Spleen (tissue), 11 donors: ENCODE results near the gene GRIK4. TPM values are rescaled to one million over a fixed set of nuclear protein-coding genes. Genes with fewer than 3 reads are reported as not detected.

Source experiments
- DNase-seq: peaks from one replicate; pipeline ENCODE4 v3.0.0-alpha.2; 2020
- H3K27ac ChIP-seq, 8 donors: fragments of 200-600 bp; sonication (generic) in 7 of 8; 1 replicate in 4 of 8; 2 replicates in 4 of 8; pipeline versions ENCODE4 v1.5.0 to v1.8.0; 2016 to 2021; ENCODE audit warnings: inconsistent platforms in 4 of 8, mild to moderate bottlenecking in 4 of 8, moderate library complexity in 1 of 8
- H3K27me3 ChIP-seq, 7 donors: fragments of 200-600 bp; sonication (generic) in 6 of 7; replicated peaks in 1 of 7; 1 replicate in 4 of 7; 2 replicates in 3 of 7; pipeline versions ENCODE4 v1.5.0 to v1.8.0; 2016 to 2021; ENCODE audit warnings: inconsistent platforms in 3 of 7, mild to moderate bottlenecking in 1 of 7
- H3K36me3 ChIP-seq, 6 donors: fragments of 200-600 bp; sonication (generic) in 5 of 6; 1 replicate in 4 of 6; 2 replicates in 2 of 6; pipeline versions ENCODE4 v1.5.0 to v1.8.0; 2016 to 2021; ENCODE audit warnings: inconsistent platforms in 2 of 6
- H3K4me1 ChIP-seq, 6 donors: fragments of 200-600 bp; sonication (generic) in 5 of 6; 1 replicate in 3 of 6; 2 replicates in 3 of 6; pipeline versions ENCODE4 v1.5.0 to v1.8.0; 2016 to 2021; ENCODE audit warnings: inconsistent platforms in 3 of 6
- H3K4me3 ChIP-seq, 8 donors: fragments of 200-600 bp; sonication (generic) in 7 of 8; 1 replicate in 4 of 8; 2 replicates in 4 of 8; pipeline versions ENCODE4 v1.5.0 to v1.8.0; 2016 to 2021; ENCODE audit warnings: inconsistent platforms in 4 of 8, mild to moderate bottlenecking in 4 of 8, moderate library complexity in 2 of 8
- H3K9me3 ChIP-seq, 8 donors: fragments of 200-600 bp; sonication (generic) in 7 of 8; 1 replicate in 4 of 8; 2 replicates in 4 of 8; pipeline versions ENCODE4 v1.5.0 to v1.8.0; 2016 to 2021; ENCODE audit warnings: inconsistent platforms in 4 of 8
- POLR2A ChIP-seq, 3 donors: fragments of 450-650 bp; IDR thresholded peaks; one replicate each; pipeline ENCODE4 v1.5.1; 2017; ENCODE audit warnings: antibody characterized with exemption in 3 of 3, mild to moderate bottlenecking in 1 of 3
- POLR2AphosphoS5 ChIP-seq, 3 donors: sonication (generic); formaldehyde crosslinking; IDR thresholded peaks; one replicate each; pipeline ENCODE4 v1.5.1; 2017; ENCODE audit warnings: antibody characterized with exemption in 3 of 3
- WGBS, 5 donors: extraction: QIAGEN DNeasy Blood & Tissue Kit in 3 of 5; methylation state at CpG; one replicate each; pipeline versions ENCODE4 v1.1.5 to v1.1.7; 2013 to 2018; 5-methylcytosine and 5-hydroxymethylcytosine counted together
- intact Hi-C: fragments of 100-400 bp; cut with DNase I; formaldehyde crosslinking; loops from one replicate; pipeline ENCODE4 v1.15.0; 2023; ENCODE audit warnings: low total_unique reads
- polyA plus RNA-seq, 3 donors: library from polyadenylated mRNA; stranded (reverse); fragments of 200-250 nt; gene quantifications; one replicate each; pipeline ENCODE4 v1.2.1, GENCODE V29; 2013
- total RNA-seq, 7 donors: library from RNA; depleted of rRNA in 3 of 7; stranded (reverse); fragments of >200 nt in 3 of 7; fragmentation: NEBNext Ultra II Directional in 4 of 7; extraction: Animal tissue kit (Norgen Biotek cat#: 25700) in 4 of 7; gene quantifications; one replicate each; pipeline versions ENCODE4 v1.1.0 to v1.2.1, GENCODE V29; 2016 to 2021
- TF ChIP-seq, protein P1 (sequence below), 11 experiments: fragments of 200-600 bp in 7 of 11; fragments of 450-650 bp in 4 of 11; sonication (generic) in 4 of 11; IDR thresholded peaks in 8 of 11; conservative IDR thresholded peaks in 3 of 11; 1 replicate in 7 of 11; 2 replicates in 4 of 11; pipeline versions ENCODE4 v1.4.0 to v1.8.0; 2016 to 2021; ENCODE audit warnings: antibody characterized with exemption in 11 of 11, inconsistent platforms in 4 of 11, mild to moderate bottlenecking in 1 of 11
- donor health status: healthy with polysubstance abuse.
- donor health status: DM: no; HTN: no; CAD: no; lungs with moderate emphysema.
- donor health status: DM: no; HTN: no; CAD: no.
- donor health status: Bipolar disorder and iron deficiency.
- donor health status: healthy.
- donor health status: DM: no; HTN: no; CAD: no.
- donor health status: DM: yes; HTN: yes; CAD: no.

GRIK4 gene
- total and polyA plus RNA-seq, 10 donors, result 0.04 to 2.4 (median 0.59) TPM

DNA sequence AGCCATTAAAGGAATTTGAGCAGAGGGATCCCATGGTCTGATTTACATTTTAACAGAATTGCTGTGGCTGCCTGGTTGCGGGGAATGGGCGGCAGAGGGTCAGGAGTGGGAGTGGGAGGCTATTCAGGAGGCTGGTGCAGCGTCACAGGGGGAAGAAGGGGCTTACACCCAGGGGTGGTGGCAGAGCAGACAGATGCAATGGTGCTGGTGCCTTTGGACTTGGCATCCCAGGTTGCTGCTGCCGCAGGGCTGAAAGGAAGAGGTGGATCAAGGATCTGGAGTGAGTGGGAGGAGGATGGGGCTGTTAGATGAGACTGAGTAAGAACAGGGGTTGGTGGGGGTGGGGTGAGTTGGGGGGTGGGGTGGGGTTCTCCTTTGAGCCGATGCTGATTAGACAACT is 38.5 kb downstream of the GRIK4 start:
- WGBS, 5 donors, result 72 to 88% (median 84%) methylated on average over 5 of the region's 5 CpGs
- intact Hi-C loops, result no loop called here
- Histone ChIP-seq H3K36me3 (no peaks in the 10 kb centered on the region), H3K27me3 (peaks cover 0 to 22% (median 0%) of the 10 kb centered on the region in 7 donors), H3K4me3 (no peak overlapping the region), H3K27ac (no peak overlapping the region), H3K4me1 (peaks cover 7 to 39% (median 25%) of the 10 kb centered on the region in 6 donors), H3K9me3 (no peaks in the 10 kb centered on the region)
- DNase-seq, result no peak
- TF ChIP-seq, protein P1, sequence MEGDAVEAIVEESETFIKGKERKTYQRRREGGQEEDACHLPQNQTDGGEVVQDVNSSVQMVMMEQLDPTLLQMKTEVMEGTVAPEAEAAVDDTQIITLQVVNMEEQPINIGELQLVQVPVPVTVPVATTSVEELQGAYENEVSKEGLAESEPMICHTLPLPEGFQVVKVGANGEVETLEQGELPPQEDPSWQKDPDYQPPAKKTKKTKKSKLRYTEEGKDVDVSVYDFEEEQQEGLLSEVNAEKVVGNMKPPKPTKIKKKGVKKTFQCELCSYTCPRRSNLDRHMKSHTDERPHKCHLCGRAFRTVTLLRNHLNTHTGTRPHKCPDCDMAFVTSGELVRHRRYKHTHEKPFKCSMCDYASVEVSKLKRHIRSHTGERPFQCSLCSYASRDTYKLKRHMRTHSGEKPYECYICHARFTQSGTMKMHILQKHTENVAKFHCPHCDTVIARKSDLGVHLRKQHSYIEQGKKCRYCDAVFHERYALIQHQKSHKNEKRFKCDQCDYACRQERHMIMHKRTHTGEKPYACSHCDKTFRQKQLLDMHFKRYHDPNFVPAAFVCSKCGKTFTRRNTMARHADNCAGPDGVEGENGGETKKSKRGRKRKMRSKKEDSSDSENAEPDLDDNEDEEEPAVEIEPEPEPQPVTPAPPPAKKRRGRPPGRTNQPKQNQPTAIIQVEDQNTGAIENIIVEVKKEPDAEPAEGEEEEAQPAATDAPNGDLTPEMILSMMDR (IDR thresholded peaks at IDR 0.05 in 8 of 11, conservative IDR thresholded peaks at IDR 0.05 in 3 of 11), result no peak
- no peak for TF ChIP-seq POLR2A (IDR thresholded peaks at IDR 0.05)
- no peak for TF ChIP-seq POLR2AphosphoS5 (IDR thresholded peaks at IDR 0.05)

DNA sequence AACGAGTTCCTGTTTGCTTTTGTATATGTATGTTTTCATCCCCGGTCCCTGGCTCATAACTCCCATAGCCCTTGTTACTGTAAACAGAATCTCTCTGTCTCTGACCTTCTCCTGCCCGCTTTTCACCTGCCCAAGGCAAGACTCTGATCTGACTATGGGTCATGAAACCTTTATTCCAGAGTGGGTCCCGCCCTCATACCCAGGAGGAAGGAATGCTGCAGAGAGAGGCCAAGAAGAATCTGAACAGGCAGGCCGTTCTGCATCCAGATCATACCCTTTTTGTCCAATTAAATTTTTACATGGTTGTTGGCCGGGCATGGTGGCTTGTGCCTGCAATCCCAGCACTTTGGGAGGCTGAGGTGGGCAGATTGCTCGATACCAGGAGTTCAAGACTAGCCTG is 39.6 kb downstream of the GRIK4 start:
- H3K27ac ChIP-seq, result no peak overlapping the region
- peaks cover 0 to 22% (median 0%) of the 10 kb centered on the region in 7 donors for H3K27me3 ChIP-seq
- H3K4me1 ChIP-seq, result peaks cover 7 to 30% (median 21%) of the 10 kb centered on the region in 6 donors
- intact Hi-C loops, result no loop called here
- WGBS, 5 donors, result 73 to 88% (median 84%) methylated on average over 7 of the region's 7 CpGs
- no peaks in the 10 kb centered on the region for H3K9me3 ChIP-seq
- no peaks in the 10 kb centered on the region for H3K36me3 ChIP-seq
- no peak for DNase-seq
- TF ChIP-seq POLR2A (IDR thresholded peaks at IDR 0.05) (no peak), POLR2AphosphoS5 (IDR thresholded peaks at IDR 0.05) (no peak)
- TF ChIP-seq, protein P1 (IDR thresholded peaks at IDR 0.05 in 8 of 11, conservative IDR thresholded peaks at IDR 0.05 in 3 of 11), result no peak
- no peak overlapping the region for H3K4me3 ChIP-seq

DNA sequence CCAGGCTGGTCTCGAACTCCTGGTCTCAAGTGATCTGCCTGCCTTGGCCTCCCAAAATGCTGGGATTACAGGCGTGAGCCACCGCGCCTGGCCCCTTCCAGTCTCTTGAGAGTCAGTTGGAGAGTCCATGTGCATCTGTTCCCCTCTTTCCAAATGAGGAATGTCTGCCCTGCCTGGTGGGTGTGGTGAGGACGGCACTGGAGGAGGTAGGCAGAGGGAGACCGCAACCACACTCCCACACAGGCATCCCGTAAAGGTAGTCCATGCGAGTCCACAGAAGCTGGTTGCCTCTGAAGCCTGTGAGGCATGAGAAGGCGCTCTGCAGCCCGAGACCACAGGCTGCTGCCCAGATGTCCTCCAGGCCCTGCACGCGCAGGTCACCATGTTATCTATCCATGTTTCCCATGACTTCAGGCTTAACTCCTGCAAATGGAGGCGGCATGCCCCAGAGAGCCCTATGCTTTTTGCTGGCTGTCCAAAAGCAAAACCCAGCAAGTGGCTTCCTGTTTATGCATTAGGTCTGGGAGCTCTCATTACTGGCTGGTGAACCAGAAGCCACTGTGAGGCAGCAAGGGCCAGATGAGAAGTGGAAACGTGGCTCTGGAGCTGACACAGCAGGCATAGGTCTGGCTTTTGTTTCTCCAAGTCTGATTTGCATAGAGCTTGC is 43.4 kb downstream of the GRIK4 start:
- peaks cover 0 to 17% (median 0%) of the 10 kb centered on the region in 7 donors for H3K27me3 ChIP-seq
- no peaks in the 10 kb centered on the region for H3K36me3 ChIP-seq
- H3K9me3 ChIP-seq, result no peaks in the 10 kb centered on the region
- peak; percentile 58 for DNase-seq
- intact Hi-C loops, result no loop called here
- 78 to 87% (median 86%) methylated on average over 6 to 14 of the region's 14 CpGs for WGBS, 5 donors
- peaks cover 0 to 4% (median 0%) of the 10 kb centered on the region in 6 donors for H3K4me1 ChIP-seq
- no peak overlapping the region for H3K27ac ChIP-seq
- TF ChIP-seq POLR2AphosphoS5 (IDR thresholded peaks at IDR 0.05), result no peak
- no peak overlapping the region for H3K4me3 ChIP-seq

- TF ChIP-seq, protein P1 (IDR thresholded peaks at IDR 0.05 in 8 of 11, conservative IDR thresholded peaks at IDR 0.05 in 3 of 11), result no peak
- TF ChIP-seq POLR2AphosphoS5 (IDR thresholded peaks at IDR 0.05), result no peak
- TF ChIP-seq POLR2A (IDR thresholded peaks at IDR 0.05), result no peak
- intact Hi-C loops, result no loop called here
- no peak overlapping the region for H3K27ac ChIP-seq
- peaks cover 0 to 16% (median 0%) of the 10 kb centered on the region in 7 donors for H3K27me3 ChIP-seq
- H3K4me1 ChIP-seq, result peaks cover 0 to 4% (median 0%) of the 10 kb centered on the region in 6 donors
- no peak overlapping the region for H3K4me3 ChIP-seq
- peak; percentile 56 for DNase-seq
- no peaks in the 10 kb centered on the region for H3K36me3 ChIP-seq
- 68 to 78% (median 76%) methylated on average over 11 of the region's 11 CpGs for WGBS, 5 donors
- H3K9me3 ChIP-seq, result no peaks in the 10 kb centered on the region
These were observed 43.9 kb downstream of the GRIK4 start for GRCh38 chr11:120555433-120555773.
